ENCODE measurements around the gene TNS3.

Gene TNS3

DNA sequence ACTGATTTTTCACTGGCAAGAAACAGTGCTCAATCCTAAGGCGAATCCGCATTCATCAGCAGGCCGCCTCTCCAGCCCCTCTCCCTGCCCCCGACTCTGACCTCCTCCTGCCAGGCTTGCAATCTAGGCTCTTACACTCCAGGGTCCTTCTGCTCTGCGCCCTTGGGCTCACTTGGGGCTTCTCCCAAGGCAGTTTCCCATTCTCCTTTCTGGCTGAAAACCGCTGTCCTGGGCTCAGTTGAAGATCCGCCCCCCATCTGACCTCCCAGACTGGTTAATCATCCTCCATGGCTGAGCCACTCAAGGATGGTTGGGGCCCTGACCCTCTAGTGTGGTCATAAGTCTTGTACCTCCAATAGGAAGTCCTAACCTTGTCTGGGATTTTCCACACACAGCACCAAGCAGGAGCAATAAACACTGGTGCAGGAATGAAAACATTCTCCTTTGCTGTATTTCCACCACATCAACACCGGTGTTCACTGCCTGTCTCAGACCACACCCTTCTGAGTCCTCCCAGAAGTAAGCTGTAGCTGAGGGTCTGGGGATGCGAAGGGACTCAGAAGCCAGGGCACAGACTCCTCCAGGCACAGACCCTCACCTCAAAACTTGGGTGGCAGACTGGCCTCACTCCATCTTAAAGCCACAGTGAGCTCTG lies 42.4 kb downstream of the TNS3 start:
- DNase-seq (ENCODE audit: low read depth, low spot score): no peak
- H3K4me3 ChIP-seq: no peak overlapping the region
- H3K9ac ChIP-seq (ENCODE audit: insufficient read length): no peak overlapping the region
- H3K27ac ChIP-seq: no peak overlapping the region
- H3K9me3 ChIP-seq (ENCODE audit: low read depth, low read length): no peaks in the 10 kb centered on the region
- H3K36me3 ChIP-seq (ENCODE audit: insufficient read depth, low read length): no peaks in the 10 kb centered on the region
- TF ChIP-seq FOXP2 (optimal IDR thresholded peaks at IDR 0.05; ENCODE audit: control extremely low read depth, extremely low read length, insufficient read depth): no peak
- no peak for TF ChIP-seq POLR2AphosphoS5 (IDR thresholded peaks at IDR 0.05; ENCODE audit: borderline replicate concordance, low read depth, low read length)
- TF ChIP-seq EZH2 (IDR thresholded peaks at IDR 0.05): no peak

DNA sequence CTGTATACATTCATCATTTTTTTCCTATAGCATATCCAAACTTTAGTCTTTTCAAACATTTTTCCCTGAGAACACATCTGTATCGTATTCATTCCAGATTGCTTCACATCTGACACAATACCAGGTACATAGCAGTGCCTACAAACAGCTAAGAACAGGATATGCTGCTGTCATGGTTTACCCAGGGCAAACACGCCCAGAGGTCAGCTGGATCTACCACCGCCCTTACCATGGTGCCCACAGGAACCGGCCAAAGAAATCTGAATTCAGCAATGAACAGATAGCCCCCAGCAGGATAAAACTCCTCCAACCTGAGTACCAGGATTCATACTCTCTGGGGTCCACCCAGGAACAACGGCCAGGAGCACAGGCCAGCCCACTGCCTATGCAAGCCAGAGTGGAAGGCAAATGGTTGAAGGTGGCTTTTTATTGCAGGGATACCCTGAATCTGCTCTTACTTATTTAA lies 43.0 kb downstream of the TNS3 start:
- no peak for DNase-seq (ENCODE audit: low read depth, low spot score)
- Histone ChIP-seq H3K9ac (ENCODE audit: insufficient read length) (no peak overlapping the region), H3K27ac (no peak overlapping the region), H3K9me3 (ENCODE audit: low read depth, low read length) (no peaks in the 10 kb centered on the region), H3K36me3 (ENCODE audit: insufficient read depth, low read length) (no peaks in the 10 kb centered on the region), H3K4me3 (no peak overlapping the region)
- TF ChIP-seq POLR2AphosphoS5 (IDR thresholded peaks at IDR 0.05; ENCODE audit: borderline replicate concordance, low read depth, low read length) (no peak), FOXP2 (optimal IDR thresholded peaks at IDR 0.05; ENCODE audit: control extremely low read depth, extremely low read length, insufficient read depth) (no peak), EZH2 (IDR thresholded peaks at IDR 0.05) (no peak)

DNA sequence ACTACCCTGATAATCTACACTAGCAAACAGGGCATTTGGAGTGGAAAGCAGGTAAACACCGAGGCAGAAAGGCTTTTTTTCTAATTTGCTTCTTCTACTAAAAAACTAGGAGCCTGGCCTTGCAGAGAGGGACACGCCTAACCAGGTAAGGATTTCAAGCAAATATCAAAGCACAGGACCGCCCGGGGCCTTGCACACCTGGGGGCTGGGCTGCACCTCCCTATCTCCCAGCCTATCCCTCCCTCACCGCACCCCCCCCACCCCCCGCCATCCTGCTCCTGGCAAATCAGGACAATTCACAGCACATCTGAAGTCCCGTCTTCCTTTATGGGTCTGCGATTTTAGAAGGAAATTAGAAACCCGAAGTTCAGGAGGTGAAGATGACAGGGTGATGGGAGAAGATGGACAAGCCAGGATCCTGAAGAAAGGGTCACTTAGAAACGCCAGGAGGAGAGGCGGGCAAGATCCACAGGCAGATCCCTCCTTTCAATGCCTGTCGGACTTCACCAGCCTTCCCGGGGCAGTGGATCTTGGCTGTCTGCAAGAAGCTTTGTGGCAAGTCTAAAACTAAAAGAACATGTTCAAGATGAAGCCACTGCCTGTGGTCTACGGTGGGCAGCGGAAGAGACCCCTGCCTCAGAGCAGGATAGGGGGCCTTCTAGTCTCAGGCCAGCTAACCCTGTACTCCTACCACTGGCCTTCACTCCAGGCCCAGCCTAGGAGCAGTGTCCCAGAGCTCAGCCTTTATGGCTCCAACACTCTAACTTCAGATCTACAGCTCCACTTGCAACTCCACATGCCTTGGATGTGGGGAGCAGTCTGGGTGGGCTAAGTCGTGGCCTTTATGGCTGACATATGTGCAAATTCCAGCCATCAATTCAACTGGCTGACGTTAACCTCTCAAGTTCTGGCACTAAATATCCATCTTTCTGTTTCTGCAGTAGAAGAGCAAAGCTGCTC lies 43.9 kb downstream of the TNS3 start:
- no peak for TF ChIP-seq FOXP2 (optimal IDR thresholded peaks at IDR 0.05; ENCODE audit: control extremely low read depth, extremely low read length, insufficient read depth)
- TF ChIP-seq EZH2 (IDR thresholded peaks at IDR 0.05): no peak
- no peak for TF ChIP-seq POLR2AphosphoS5 (IDR thresholded peaks at IDR 0.05; ENCODE audit: borderline replicate concordance, low read depth, low read length)
- no peak overlapping the region for H3K9ac ChIP-seq (ENCODE audit: insufficient read length)
- H3K36me3 ChIP-seq (ENCODE audit: insufficient read depth, low read length): no peaks in the 10 kb centered on the region
- H3K27ac ChIP-seq: no peak overlapping the region
- peak overlapping the region; percentile 76 for H3K4me3 ChIP-seq
- DNase-seq (ENCODE audit: low read depth, low spot score): no peak
- no peaks in the 10 kb centered on the region for H3K9me3 ChIP-seq (ENCODE audit: low read depth, low read length)

DNA sequence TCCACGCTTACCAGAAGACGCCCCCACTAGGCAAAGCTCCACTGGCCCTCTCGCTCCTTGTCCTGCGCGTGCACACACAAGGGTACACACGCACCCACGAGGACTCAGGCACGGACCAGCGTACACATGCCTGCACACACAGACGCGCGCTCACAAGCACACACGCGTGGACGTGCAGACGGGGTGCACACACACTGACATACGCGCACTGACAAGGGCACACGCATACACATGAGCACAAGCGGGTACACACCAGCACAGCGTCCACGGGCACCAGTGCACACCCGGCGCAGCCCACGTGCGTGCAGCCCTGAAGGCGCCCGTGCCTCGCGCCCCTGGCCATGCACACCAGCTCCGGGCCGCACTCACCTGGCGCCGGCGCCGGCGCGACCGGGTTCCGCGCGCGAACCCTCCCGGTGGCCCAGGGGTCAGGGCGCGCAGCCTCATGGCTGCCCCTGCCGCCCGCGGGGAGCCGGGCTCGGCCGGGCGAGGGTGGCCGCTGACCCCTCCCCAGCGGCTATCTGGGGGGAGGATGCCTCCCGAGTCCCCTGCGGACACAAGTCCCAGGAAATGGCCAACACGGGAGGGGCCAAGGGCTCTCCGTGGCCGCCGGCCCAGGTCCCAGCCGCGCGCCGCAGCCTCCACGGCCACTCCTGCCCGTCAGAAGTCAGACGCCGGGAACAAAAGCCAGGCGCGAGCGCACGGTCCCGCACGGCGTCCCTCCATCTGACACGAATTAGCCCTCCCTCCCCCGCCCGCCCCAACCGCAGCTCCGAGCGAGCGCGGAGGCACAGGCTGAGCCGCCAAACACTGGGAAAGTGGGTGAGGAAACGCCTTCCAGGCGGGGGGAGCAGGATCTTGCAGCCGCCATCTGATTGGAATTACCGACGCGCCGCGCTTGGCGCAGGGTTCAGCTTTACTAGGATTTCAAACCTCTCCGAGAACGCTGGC lies 45.0 kb downstream of the TNS3 start:
- no peaks in the 10 kb centered on the region for H3K36me3 ChIP-seq (ENCODE audit: insufficient read depth, low read length)
- peak overlapping the region; percentile 37 for H3K9ac ChIP-seq (ENCODE audit: insufficient read length)
- peak overlapping the region; percentile 76 for H3K4me3 ChIP-seq
- TF ChIP-seq POLR2AphosphoS5 (IDR thresholded peaks at IDR 0.05; ENCODE audit: borderline replicate concordance, low read depth, low read length): no peak
- no peak for TF ChIP-seq FOXP2 (optimal IDR thresholded peaks at IDR 0.05; ENCODE audit: control extremely low read depth, extremely low read length, insufficient read depth)
- no peak for TF ChIP-seq EZH2 (IDR thresholded peaks at IDR 0.05)
- DNase-seq (ENCODE audit: low read depth, low spot score): no peak
- no peaks in the 10 kb centered on the region for H3K9me3 ChIP-seq (ENCODE audit: low read depth, low read length)
- no peak overlapping the region for H3K27ac ChIP-seq

DNA sequence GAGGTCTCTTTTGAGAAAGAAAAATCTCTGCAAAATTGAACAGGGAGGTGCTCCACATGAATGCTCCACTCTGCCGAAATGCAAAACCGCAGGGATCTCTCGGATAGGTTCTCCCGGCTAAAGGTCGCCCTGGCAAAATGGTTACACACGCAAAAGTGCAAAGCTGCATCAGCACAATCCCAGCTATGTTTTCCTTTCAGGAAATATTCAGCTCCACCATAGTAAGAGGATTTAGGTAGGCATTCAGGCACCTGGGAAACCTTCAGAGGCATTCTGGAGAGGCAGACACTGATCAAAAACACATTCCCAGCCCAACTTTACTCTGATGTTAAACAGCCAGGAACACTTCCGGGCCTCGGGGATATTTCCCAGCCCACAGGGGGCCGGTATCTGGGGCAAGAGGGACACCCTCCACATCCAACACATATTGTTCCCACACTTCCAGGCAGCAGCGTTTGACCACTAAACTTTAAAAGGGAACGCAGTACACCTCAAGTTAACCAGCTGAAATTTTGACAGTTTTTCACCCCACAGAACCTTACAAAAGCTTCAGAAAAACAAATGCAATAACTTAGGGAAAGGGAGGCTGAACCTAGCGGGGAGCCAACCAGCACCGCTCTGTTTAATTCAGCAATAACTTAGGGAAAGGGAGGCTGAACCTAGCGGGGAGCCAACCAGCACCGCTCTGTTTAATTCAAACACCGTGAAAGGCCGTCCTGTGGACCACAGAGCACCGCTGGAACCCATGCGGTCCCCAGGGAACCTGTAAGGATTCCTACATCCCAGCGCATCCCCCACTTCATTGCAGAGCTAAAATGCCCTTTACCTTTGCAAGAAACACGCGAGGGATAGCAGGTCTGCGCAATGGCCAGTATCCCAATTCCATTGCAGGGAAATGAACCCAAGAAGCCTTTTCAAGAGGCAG lies 45.9 kb downstream of the TNS3 start:
- DNase-seq (ENCODE audit: low read depth, low spot score): no peak

DNA sequence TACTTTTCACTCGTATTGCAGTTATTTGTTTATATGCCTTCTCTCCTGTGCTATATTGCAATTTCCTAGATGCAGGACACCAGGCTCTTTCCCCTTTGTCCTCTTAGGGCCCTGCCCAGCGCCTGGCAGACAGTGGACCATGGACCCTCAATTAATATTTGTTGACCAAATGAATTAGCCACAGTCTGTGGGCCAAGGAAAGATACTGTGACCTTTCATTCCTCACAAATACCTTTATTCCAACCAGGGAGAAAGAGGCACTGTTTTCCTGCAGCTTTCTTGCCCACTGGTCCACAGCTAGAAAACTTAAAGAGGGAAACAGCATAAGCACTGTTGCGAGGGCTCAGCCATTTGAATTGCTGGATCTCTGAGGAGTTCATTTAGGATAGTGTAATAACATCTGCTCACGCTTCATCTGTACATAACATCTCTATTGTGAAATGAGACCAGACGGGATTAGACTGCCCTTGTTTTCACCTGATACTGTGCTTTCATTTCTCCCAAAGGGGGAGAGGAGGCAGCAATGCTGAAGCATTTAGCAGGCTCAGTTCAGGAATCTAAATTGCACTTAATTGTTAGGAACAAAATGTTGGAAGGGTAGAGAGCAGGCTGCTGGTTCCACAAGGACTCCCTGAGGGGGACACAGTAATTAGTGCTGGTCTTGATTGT lies 46.7 kb downstream of the TNS3 start:
- Histone ChIP-seq H3K9me3 (ENCODE audit: low read depth, low read length) (no peaks in the 10 kb centered on the region; the same call in 1 of the 2 replicates), H3K36me3 (ENCODE audit: insufficient read depth, low read length) (no peaks in the 10 kb centered on the region), H3K27ac (no peak overlapping the region), H3K4me3 (peak overlapping the region; percentile 76), H3K9ac (ENCODE audit: insufficient read length) (no peak overlapping the region)
- DNase-seq (ENCODE audit: low read depth, low spot score): no peak
- TF ChIP-seq FOXP2 (optimal IDR thresholded peaks at IDR 0.05; ENCODE audit: control extremely low read depth, extremely low read length, insufficient read depth): no peak
- no peak for TF ChIP-seq EZH2 (IDR thresholded peaks at IDR 0.05)
- no peak for TF ChIP-seq POLR2AphosphoS5 (IDR thresholded peaks at IDR 0.05; ENCODE audit: borderline replicate concordance, low read depth, low read length)

More for the DNA sequence above, 45.9 kb downstream of the TNS3 start:
- Histone ChIP-seq H3K4me3 (peak overlapping the region; percentile 76), H3K9ac (ENCODE audit: insufficient read length) (no peak overlapping the region), H3K36me3 (ENCODE audit: insufficient read depth, low read length) (no peaks in the 10 kb centered on the region), H3K27ac (no peak overlapping the region), H3K9me3 (ENCODE audit: low read depth, low read length) (no peaks in the 10 kb centered on the region)
- TF ChIP-seq POLR2AphosphoS5 (IDR thresholded peaks at IDR 0.05; ENCODE audit: borderline replicate concordance, low read depth, low read length) (no peak), FOXP2 (optimal IDR thresholded peaks at IDR 0.05; ENCODE audit: control extremely low read depth, extremely low read length, insufficient read depth) (no peak), EZH2 (IDR thresholded peaks at IDR 0.05) (no peak)
